Mesendoderm (in vitro differentiated cells): ENCODE results near the gene PLB1.

Source experiments
- DNase-seq: peaks from one replicate; pipeline ENCODE4 v3.0.0; 2013
- H2AK5ac ChIP-seq: 2 replicates; pipeline ENCODE4 v1.6.1; 2013; ENCODE audit warnings: low read length, inconsistent platforms
- H2BK120ac ChIP-seq: 2 replicates; pipeline ENCODE4 v1.6.1; 2013; ENCODE audit warnings: low read depth, mild to moderate bottlenecking, low read length, moderate library complexity, mixed read lengths
- H2BK15ac ChIP-seq: replicated peaks from 2 replicates; pipeline ENCODE4 v1.6.1; 2013; ENCODE audit warnings: low read depth, mild to moderate bottlenecking, moderate library complexity
- H2BK5ac ChIP-seq: 2 replicates; pipeline ENCODE4 v1.6.1; 2013; ENCODE audit warnings: low read length, inconsistent platforms
- H3K18ac ChIP-seq: 2 replicates; pipeline ENCODE4 v1.6.1; 2013; ENCODE audit warnings: mild to moderate bottlenecking, low read length, mixed read lengths
- H3K23ac ChIP-seq: one replicate; pipeline ENCODE4 v1.6.1; 2013; ENCODE audit warnings: low read length
- H3K27ac ChIP-seq: 2 replicates; pipeline ENCODE4 v1.5.1; 2013; ENCODE audit warnings: low read depth, mild to moderate bottlenecking, inconsistent platforms, low read length, moderate library complexity
- H3K27me3 ChIP-seq: 2 replicates; pipeline ENCODE4 v1.6.1; 2013; ENCODE audit warnings: low read length, control low read depth, mild to moderate bottlenecking, inconsistent platforms; ENCODE audit not compliant: insufficient read depth, poor library complexity
- H3K36me3 ChIP-seq: 2 replicates; pipeline ENCODE4 v1.6.1; 2013; ENCODE audit warnings: low read length, inconsistent platforms; ENCODE audit not compliant: control insufficient read depth, insufficient read depth
- H3K4ac ChIP-seq: one replicate; pipeline ENCODE4 v1.6.1; 2013; ENCODE audit warnings: low read depth, mild to moderate bottlenecking, low read length, moderate library complexity
- H3K4me1 ChIP-seq: 2 replicates; pipeline ENCODE4 v1.6.1; 2013; ENCODE audit warnings: low read depth, low read length, inconsistent platforms; ENCODE audit not compliant: control insufficient read depth
- H3K4me2 ChIP-seq: 2 replicates; pipeline ENCODE4 v1.6.1; 2013; ENCODE audit warnings: low read length
- H3K4me3 ChIP-seq: 2 replicates; pipeline ENCODE4 v1.5.1; 2013; ENCODE audit warnings: mild to moderate bottlenecking, low read length
- H3K56ac ChIP-seq: one replicate; pipeline ENCODE4 v1.6.1; 2013; ENCODE audit warnings: low read length
- H3K79me1 ChIP-seq: 2 replicates; pipeline ENCODE4 v1.6.1; 2013; ENCODE audit warnings: low read length, inconsistent platforms
- H3K79me2 ChIP-seq: 2 replicates; pipeline ENCODE4 v1.6.1; 2013; ENCODE audit warnings: mild to moderate bottlenecking, low read length; ENCODE audit not compliant: control insufficient read depth, insufficient read depth
- H3K9ac ChIP-seq: 2 replicates; pipeline ENCODE4 v1.6.1; 2013; ENCODE audit warnings: low read length, inconsistent platforms
- H4K5ac ChIP-seq: one replicate; pipeline ENCODE4 v1.6.1; 2013; ENCODE audit warnings: low read length
- H4K8ac ChIP-seq: one replicate; pipeline ENCODE4 v1.6.1; 2013; ENCODE audit warnings: low read depth, mild to moderate bottlenecking, control low read depth, low read length, moderate library complexity
- WGBS: extraction: QIAGEN DNeasy Blood & Tissue Kit; methylation state at CpG from one replicate; pipeline ENCODE4 v1.1.7; 2013; ENCODE audit warnings: low lambda C conversion rate, missing lambda C conversion rate; ENCODE audit not compliant: insufficient coverage; ENCODE audit errors: extremely low coverage; 5-methylcytosine and 5-hydroxymethylcytosine counted together

The PLB1 gene

GRCh38 chr2:28556303-28556702 is 60.4 kb downstream of the PLB1 start:
- Histone ChIP-seq H3K79me1 (no peaks in the 10 kb centered on the region), H3K4me3 (no peak overlapping the region), H3K18ac (no peak overlapping the region), H3K79me2 (no peaks in the 10 kb centered on the region), H4K8ac (no peak overlapping the region), H3K4me1 (no peaks in the 10 kb centered on the region), H3K36me3 (no peaks in the 10 kb centered on the region), H2BK5ac (no peak overlapping the region), H3K23ac (no peak overlapping the region), H3K4me2 (no peak overlapping the region), H3K27ac (no peak overlapping the region), H2AK5ac (no peak overlapping the region), H3K9ac (no peak overlapping the region), H2BK15ac (no peak overlapping the region), H3K27me3 (no peaks in the 10 kb centered on the region), H3K56ac (no peak overlapping the region), H4K5ac (no peak overlapping the region), H2BK120ac (no peak overlapping the region), H3K4ac (no peak overlapping the region)
- DNase-seq, result no peak
- no CpG with 5 or more reads among the region's 4 CpGs for WGBS

GRCh38 chr2:28557389-28558131 is 61.7 kb downstream of the PLB1 start:
- no peak overlapping the region for H2BK15ac ChIP-seq
- no peak overlapping the region for H3K23ac ChIP-seq
- no peak overlapping the region for H3K4me3 ChIP-seq
- H3K4ac ChIP-seq, result no peak overlapping the region
- H3K36me3 ChIP-seq, result no peaks in the 10 kb centered on the region
- no peaks in the 10 kb centered on the region for H3K79me1 ChIP-seq
- H4K5ac ChIP-seq, result no peak overlapping the region
- no peak overlapping the region for H2BK5ac ChIP-seq
- H2BK120ac ChIP-seq, result no peak overlapping the region
- H3K27me3 ChIP-seq, result no peaks in the 10 kb centered on the region
- no CpG with 5 or more reads among the region's 6 CpGs for WGBS
- H3K56ac ChIP-seq, result no peak overlapping the region
- H3K27ac ChIP-seq, result no peak overlapping the region
- H3K9ac ChIP-seq, result no peak overlapping the region
- no peak overlapping the region for H2AK5ac ChIP-seq
- H3K4me2 ChIP-seq, result no peak overlapping the region
- no peak overlapping the region for H4K8ac ChIP-seq
- DNase-seq, result peak; percentile 21
- H3K4me1 ChIP-seq, result no peaks in the 10 kb centered on the region
- no peak overlapping the region for H3K18ac ChIP-seq
- no peaks in the 10 kb centered on the region for H3K79me2 ChIP-seq

- H3K79me2 ChIP-seq, result no peaks in the 10 kb centered on the region
Observed at GRCh38 chr2:28558158-28558820, 62.4 kb downstream of the PLB1 start.

GRCh38 chr2:28558918-28559317 is 63.1 kb downstream of the PLB1 start:
- Histone ChIP-seq H3K4me1 (no peaks in the 10 kb centered on the region), H4K5ac (no peak overlapping the region), H3K23ac (no peak overlapping the region), H2BK5ac (no peak overlapping the region), H2BK120ac (no peak overlapping the region), H3K56ac (no peak overlapping the region), H3K9ac (no peak overlapping the region), H3K36me3 (no peaks in the 10 kb centered on the region), H2AK5ac (no peak overlapping the region), H3K4ac (no peak overlapping the region), H3K4me3 (no peak overlapping the region), H3K27ac (no peak overlapping the region), H3K79me2 (no peaks in the 10 kb centered on the region), H3K18ac (no peak overlapping the region), H3K4me2 (no peak overlapping the region), H2BK15ac (no peak overlapping the region), H3K79me1 (no peaks in the 10 kb centered on the region), H3K27me3 (no peaks in the 10 kb centered on the region), H4K8ac (no peak overlapping the region)
- no CpG with 5 or more reads among the region's 4 CpGs for WGBS
- DNase-seq, result no peak

More at GRCh38 chr2:28558158-28558820, 62.4 kb downstream of the PLB1 start:
- Histone ChIP-seq H2AK5ac (no peak overlapping the region), H3K4me3 (no peak overlapping the region), H3K4ac (no peak overlapping the region), H3K56ac (no peak overlapping the region), H3K9ac (no peak overlapping the region), H3K4me2 (no peak overlapping the region), H2BK15ac (no peak overlapping the region), H2BK120ac (no peak overlapping the region), H3K36me3 (no peaks in the 10 kb centered on the region), H3K18ac (no peak overlapping the region), H2BK5ac (no peak overlapping the region), H4K8ac (no peak overlapping the region), H3K27me3 (no peaks in the 10 kb centered on the region), H3K79me1 (no peaks in the 10 kb centered on the region), H3K4me1 (no peaks in the 10 kb centered on the region), H3K27ac (no peak overlapping the region), H4K5ac (no peak overlapping the region), H3K23ac (no peak overlapping the region)
- DNase-seq, result no peak
- no CpG with 5 or more reads among the region's 5 CpGs for WGBS

DNA sequence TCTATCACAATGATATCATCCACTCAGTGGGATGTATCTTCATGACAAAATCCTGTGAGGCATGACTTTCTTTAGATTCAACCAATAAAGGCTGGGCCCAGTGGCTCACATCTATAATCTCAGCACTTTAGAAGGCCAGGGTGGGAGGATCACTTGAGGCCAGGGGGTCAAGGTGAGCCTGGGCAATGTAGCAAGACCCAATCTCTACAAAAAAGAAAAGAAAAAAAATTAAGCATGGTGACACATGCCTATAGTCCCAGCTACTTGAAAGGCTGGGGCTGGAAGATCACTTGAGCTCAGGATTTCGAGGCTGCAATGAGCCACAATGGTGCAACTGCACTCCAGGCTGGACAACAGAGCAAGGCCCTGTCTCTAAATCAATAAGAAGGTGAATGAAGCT is 68.0 kb downstream of the PLB1 start:
- Histone ChIP-seq H3K4ac (no peak overlapping the region), H4K5ac (no peak overlapping the region), H3K18ac (no peak overlapping the region), H3K4me3 (no peak overlapping the region), H3K4me1 (peaks cover 2% of the 10 kb centered on the region), H3K4me2 (no peak overlapping the region), H2AK5ac (no peak overlapping the region), H2BK120ac (no peak overlapping the region), H3K36me3 (no peaks in the 10 kb centered on the region), H3K27me3 (no peaks in the 10 kb centered on the region), H3K27ac (no peak overlapping the region), H3K56ac (no peak overlapping the region), H4K8ac (no peak overlapping the region), H3K9ac (no peak overlapping the region), H2BK15ac (no peak overlapping the region), H3K79me2 (no peaks in the 10 kb centered on the region), H3K23ac (no peak overlapping the region), H3K79me1 (no peaks in the 10 kb centered on the region), H2BK5ac (no peak overlapping the region)
- no CpG with 5 or more reads among the region's 1 CpG for WGBS
- DNase-seq, result no peak
